ENCODE measurements around the gene SMARCB1.

The SMARCB1 gene

GRCh38 chr22:23822101-23822671 lies 35.4 kb downstream of the SMARCB1 start:
- DNase-seq (ENCODE audit: extremely low read depth, insufficient read length): no peak
- Histone ChIP-seq H3K36me3 (ENCODE audit: control insufficient read depth, insufficient read depth, low read length) (peaks cover 52% of the 10 kb centered on the region), H3K4me3 (replicated peaks; ENCODE audit: low read depth, low read length) (no peak overlapping the region), H3K27me3 (replicated peaks; ENCODE audit: control insufficient read depth, insufficient read depth, low read length) (no peaks in the 10 kb centered on the region)
- no peak for TF ChIP-seq CTCF (IDR thresholded peaks at IDR 0.05; ENCODE audit: insufficient read depth, low read length, poor library complexity, severe bottlenecking)

- TF ChIP-seq CTCF (IDR thresholded peaks at IDR 0.05; ENCODE audit: insufficient read depth, low read length, poor library complexity, severe bottlenecking): no peak
- peaks cover 52% of the 10 kb centered on the region for H3K36me3 ChIP-seq (ENCODE audit: control insufficient read depth, insufficient read depth, low read length)
- DNase-seq (ENCODE audit: extremely low read depth, insufficient read length): no peak
Measured at GRCh38 chr22:23823331-23823791, 36.6 kb downstream of the SMARCB1 start.

GRCh38 chr22:23824476-23825245 lies 37.9 kb downstream of the SMARCB1 start:
- DNase-seq (ENCODE audit: extremely low read depth, insufficient read length): no peak
- Histone ChIP-seq H3K36me3 (ENCODE audit: control insufficient read depth, insufficient read depth, low read length) (peaks cover 56% of the 10 kb centered on the region), H3K4me3 (replicated peaks; ENCODE audit: low read depth, low read length) (no peak overlapping the region), H3K27me3 (replicated peaks; ENCODE audit: control insufficient read depth, insufficient read depth, low read length) (no peaks in the 10 kb centered on the region)
- TF ChIP-seq CTCF (IDR thresholded peaks at IDR 0.05; ENCODE audit: insufficient read depth, low read length, poor library complexity, severe bottlenecking): no peak

More at GRCh38 chr22:23823331-23823791, 36.6 kb downstream of the SMARCB1 start:
- Histone ChIP-seq H3K4me3 (replicated peaks; ENCODE audit: low read depth, low read length) (no peak overlapping the region), H3K27me3 (replicated peaks; ENCODE audit: control insufficient read depth, insufficient read depth, low read length) (no peaks in the 10 kb centered on the region)

GRCh38 chr22:23825246-23825905 lies 38.6 kb downstream of the SMARCB1 start:
- no peak for TF ChIP-seq CTCF (IDR thresholded peaks at IDR 0.05; ENCODE audit: insufficient read depth, low read length, poor library complexity, severe bottlenecking)
- H3K36me3 ChIP-seq (ENCODE audit: control insufficient read depth, insufficient read depth, low read length): peaks cover 56% of the 10 kb centered on the region

GRCh38 chr22:23826510-23827350 lies 40.0 kb downstream of the SMARCB1 start:
- H3K36me3 ChIP-seq (ENCODE audit: control insufficient read depth, insufficient read depth, low read length): peaks cover 52% of the 10 kb centered on the region
- TF ChIP-seq CTCF (IDR thresholded peaks at IDR 0.05; ENCODE audit: insufficient read depth, low read length, poor library complexity, severe bottlenecking): no peak
- no peak for DNase-seq (ENCODE audit: extremely low read depth, insufficient read length)

More at GRCh38 chr22:23825246-23825905, 38.6 kb downstream of the SMARCB1 start:
- no peaks in the 10 kb centered on the region for H3K27me3 ChIP-seq (replicated peaks; ENCODE audit: control insufficient read depth, insufficient read depth, low read length)
- DNase-seq (ENCODE audit: extremely low read depth, insufficient read length): no peak
- H3K4me3 ChIP-seq (replicated peaks; ENCODE audit: low read depth, low read length): no peak overlapping the region

More at GRCh38 chr22:23826510-23827350, 40.0 kb downstream of the SMARCB1 start:
- no peak overlapping the region for H3K4me3 ChIP-seq (replicated peaks; ENCODE audit: low read depth, low read length)
- no peaks in the 10 kb centered on the region for H3K27me3 ChIP-seq (replicated peaks; ENCODE audit: control insufficient read depth, insufficient read depth, low read length)

Data from GM06990 (cell line).